HFFc6 (cell line): ENCODE measurements around the gene GRIA2. TPM values are rescaled to one million over a fixed set of nuclear protein-coding genes. Genes with fewer than 3 reads are reported as not detected.

Experiments used
- DNase-seq: peaks from one replicate; pipeline ENCODE4 v3.0.0-alpha.2; 2018
- H3K27ac Mint-ChIP-seq: 2 replicates; pipeline ENCODE4 v1.8.0; 2020; ENCODE audit warnings: mild to moderate bottlenecking, mixed read lengths
- H3K27me3 Mint-ChIP-seq: 2 replicates; pipeline ENCODE4 v1.8.0; 2021; ENCODE audit warnings: mild to moderate bottlenecking, moderate library complexity, mixed read lengths; ENCODE audit not compliant: insufficient read depth
- H3K36me3 Mint-ChIP-seq: 2 replicates; pipeline ENCODE4 v1.8.0; 2021; ENCODE audit warnings: low read depth, mixed read lengths
- H3K4me1 Mint-ChIP-seq: 2 replicates; pipeline ENCODE4 v1.8.0; 2020; ENCODE audit warnings: low read depth, mixed read lengths
- H3K4me3 Mint-ChIP-seq: 2 replicates; pipeline ENCODE4 v1.8.0; 2020; ENCODE audit warnings: mild to moderate bottlenecking, moderate library complexity, mixed read lengths
- H3K9me3 Mint-ChIP-seq: 2 replicates; pipeline ENCODE4 v1.8.0; 2020; ENCODE audit warnings: mild to moderate bottlenecking, mixed read lengths
- total RNA-seq, 6 experiments: library from RNA; stranded (reverse); fragmentation: NEBNext Ultra II Directional; extraction: Animal tissue kit (Norgen Biotek cat#: 25700); gene quantifications; 2 replicates in 1 of 6; 3 replicates in 5 of 6; pipeline ENCODE4 v1.2.3, GENCODE V29; 2021
- TF ChIP-seq, protein P1 (sequence below): fragments of 200-600 bp; sonication (generic); IDR thresholded peaks from 2 replicates; pipeline ENCODE4 v1.5.0; 2021; ENCODE audit warnings: antibody characterized with exemption, mild to moderate bottlenecking

Gene GRIA2
- total RNA-seq, 6 experiments from 2014 or later = not detected

DNA sequence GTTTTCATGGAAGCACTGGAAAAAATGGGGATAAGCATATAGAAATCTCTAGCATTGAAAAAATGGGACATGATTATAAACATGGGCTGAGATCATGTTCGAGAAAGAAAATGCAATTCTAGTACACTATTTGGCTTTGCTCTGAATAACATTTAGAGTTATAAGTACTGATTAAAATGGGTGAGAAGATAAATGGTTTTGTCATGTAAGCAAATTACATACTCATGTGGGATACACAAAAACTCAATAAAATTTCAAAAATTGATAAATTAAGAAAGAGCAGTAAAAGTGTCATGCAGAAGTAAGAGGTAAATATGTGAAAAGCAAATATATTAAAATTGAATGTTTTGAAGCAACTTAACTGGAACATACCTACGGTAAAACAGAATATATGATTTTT is 99.6 kb downstream of the GRIA2 start:
- no peak overlapping the region for H3K27ac Mint-ChIP-seq
- DNase-seq = no peak
- no peaks in the 10 kb centered on the region for H3K27me3 Mint-ChIP-seq
- no peaks in the 10 kb centered on the region for H3K36me3 Mint-ChIP-seq
- TF ChIP-seq, protein P1, sequence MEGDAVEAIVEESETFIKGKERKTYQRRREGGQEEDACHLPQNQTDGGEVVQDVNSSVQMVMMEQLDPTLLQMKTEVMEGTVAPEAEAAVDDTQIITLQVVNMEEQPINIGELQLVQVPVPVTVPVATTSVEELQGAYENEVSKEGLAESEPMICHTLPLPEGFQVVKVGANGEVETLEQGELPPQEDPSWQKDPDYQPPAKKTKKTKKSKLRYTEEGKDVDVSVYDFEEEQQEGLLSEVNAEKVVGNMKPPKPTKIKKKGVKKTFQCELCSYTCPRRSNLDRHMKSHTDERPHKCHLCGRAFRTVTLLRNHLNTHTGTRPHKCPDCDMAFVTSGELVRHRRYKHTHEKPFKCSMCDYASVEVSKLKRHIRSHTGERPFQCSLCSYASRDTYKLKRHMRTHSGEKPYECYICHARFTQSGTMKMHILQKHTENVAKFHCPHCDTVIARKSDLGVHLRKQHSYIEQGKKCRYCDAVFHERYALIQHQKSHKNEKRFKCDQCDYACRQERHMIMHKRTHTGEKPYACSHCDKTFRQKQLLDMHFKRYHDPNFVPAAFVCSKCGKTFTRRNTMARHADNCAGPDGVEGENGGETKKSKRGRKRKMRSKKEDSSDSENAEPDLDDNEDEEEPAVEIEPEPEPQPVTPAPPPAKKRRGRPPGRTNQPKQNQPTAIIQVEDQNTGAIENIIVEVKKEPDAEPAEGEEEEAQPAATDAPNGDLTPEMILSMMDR = no peak
- H3K4me1 Mint-ChIP-seq = no peaks in the 10 kb centered on the region
- no peaks in the 10 kb centered on the region; the same call in 1 of the 2 replicates for H3K9me3 Mint-ChIP-seq
- no peak overlapping the region for H3K4me3 Mint-ChIP-seq

DNA sequence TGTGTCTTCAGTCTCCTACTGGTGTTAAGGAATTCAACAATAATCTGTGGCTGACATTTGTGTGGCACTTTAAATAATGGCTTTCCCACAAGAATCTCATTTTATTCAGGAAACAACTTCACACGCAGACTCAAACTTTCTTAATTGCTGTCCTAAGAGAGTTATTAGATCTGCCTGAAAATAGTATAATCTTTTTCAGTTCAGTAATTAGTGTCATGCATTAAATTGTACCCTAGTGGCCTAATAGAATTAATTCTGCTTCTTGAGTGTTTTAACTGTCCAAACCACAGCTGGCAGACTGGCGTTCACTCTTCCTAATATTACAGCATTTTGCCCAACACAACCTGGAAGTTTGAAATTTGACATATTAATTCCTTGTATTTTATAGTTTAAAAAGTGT is 107.1 kb downstream of the GRIA2 start:
- Mint-ChIP-seq H3K27me3 (no peaks in the 10 kb centered on the region), H3K9me3 (no peaks in the 10 kb centered on the region; the same call in 1 of the 2 replicates), H3K4me1 (no peaks in the 10 kb centered on the region), H3K27ac (no peak overlapping the region), H3K36me3 (no peaks in the 10 kb centered on the region), H3K4me3 (no peak overlapping the region)
- no peak for DNase-seq
- TF ChIP-seq, protein P1 = no peak

DNA sequence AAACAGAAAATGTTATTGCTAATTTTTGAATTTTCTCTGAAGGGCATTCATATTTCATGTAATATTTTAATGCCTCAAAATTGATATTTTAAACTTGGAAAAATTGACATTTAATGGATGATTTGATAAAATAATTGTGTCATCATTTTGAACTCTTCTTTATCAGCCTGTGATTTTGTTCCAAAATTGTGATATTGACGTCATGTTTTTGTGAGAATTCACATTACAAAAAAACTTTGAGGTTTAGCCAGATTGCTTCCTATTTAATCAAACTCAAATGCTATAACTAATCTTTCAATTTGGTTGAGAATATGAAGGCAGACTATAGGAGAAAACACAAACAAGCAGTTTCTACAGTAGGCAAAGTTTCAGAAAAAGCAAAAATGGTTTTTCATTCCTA is 137.4 kb downstream of the GRIA2 start:
- Mint-ChIP-seq H3K9me3 (peaks cover 12% of the 10 kb centered on the region), H3K27me3 (no peaks in the 10 kb centered on the region; the same call in 1 of the 2 replicates), H3K4me3 (no peak overlapping the region), H3K36me3 (no peaks in the 10 kb centered on the region), H3K27ac (no peak overlapping the region), H3K4me1 (no peaks in the 10 kb centered on the region)
- DNase-seq = no peak
- TF ChIP-seq, protein P1 = no peak

DNA sequence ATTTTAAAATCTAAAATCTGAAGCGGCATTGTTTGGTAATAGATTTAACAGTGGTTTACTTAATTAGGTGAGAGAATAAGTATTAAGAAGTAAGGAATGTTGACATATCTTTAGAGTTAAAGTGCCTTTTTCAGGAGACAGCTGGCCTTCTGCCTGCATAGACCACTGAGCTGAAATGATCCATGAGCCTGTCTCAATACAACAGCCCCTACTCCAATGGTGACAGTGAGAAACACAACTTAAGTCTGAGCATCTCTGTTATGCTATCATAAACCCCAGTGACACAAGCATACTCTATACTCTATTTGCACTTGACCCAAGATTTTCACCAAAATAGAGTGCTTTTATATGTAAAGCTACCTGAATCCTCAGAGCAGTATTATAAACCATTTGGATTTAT is 137.9 kb downstream of the GRIA2 start:
- TF ChIP-seq, protein P1 = no peak
- no peaks in the 10 kb centered on the region for H3K36me3 Mint-ChIP-seq
- no peak overlapping the region for H3K27ac Mint-ChIP-seq
- DNase-seq = no peak
- peaks cover 12% of the 10 kb centered on the region for H3K9me3 Mint-ChIP-seq
- H3K4me1 Mint-ChIP-seq = no peaks in the 10 kb centered on the region
- no peaks in the 10 kb centered on the region; the same call in 1 of the 2 replicates for H3K27me3 Mint-ChIP-seq
- H3K4me3 Mint-ChIP-seq = no peak overlapping the region

DNA sequence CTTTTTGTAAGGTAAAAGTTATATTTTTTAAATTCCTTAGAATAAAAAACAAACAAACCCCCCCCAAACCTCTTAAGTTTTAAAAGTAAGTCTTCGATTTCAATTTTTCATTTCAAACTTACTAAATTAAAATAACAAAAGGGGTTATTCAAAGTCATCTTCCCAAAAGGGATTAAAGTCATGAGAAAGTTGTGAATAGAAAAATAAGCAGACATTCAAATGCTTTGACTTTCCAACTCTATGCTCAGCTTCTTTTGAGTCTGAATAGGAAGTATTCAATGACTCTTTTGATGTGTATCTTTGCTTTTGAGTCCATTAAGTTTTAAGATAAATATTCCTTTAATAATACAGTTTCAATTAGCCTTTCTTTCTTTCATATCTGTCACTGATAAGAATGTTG is 138.3 kb downstream of the GRIA2 start:
- no peak for DNase-seq
- Mint-ChIP-seq H3K4me3 (no peak overlapping the region), H3K9me3 (peaks cover 12% of the 10 kb centered on the region), H3K36me3 (no peaks in the 10 kb centered on the region), H3K4me1 (no peaks in the 10 kb centered on the region), H3K27me3 (no peaks in the 10 kb centered on the region; the same call in 1 of the 2 replicates), H3K27ac (no peak overlapping the region)
- TF ChIP-seq, protein P1 = no peak

DNA sequence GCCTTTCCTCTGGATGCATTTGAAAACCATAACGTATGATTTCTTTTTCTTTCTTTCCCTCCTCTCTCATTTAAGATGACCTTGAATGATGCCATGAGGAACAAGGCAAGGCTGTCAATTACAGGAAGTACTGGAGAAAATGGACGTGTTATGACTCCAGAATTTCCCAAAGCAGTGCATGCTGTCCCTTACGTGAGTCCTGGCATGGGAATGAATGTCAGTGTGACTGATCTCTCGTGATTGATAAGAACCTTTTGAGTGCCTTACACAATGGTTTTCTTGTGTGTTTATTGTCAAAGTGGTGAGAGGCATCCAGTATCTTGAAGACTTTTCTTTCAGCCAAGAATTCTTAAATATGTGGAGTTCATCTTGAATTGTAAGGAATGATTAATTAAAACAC is 142.8 kb downstream of the GRIA2 start:
- no peak overlapping the region for H3K4me3 Mint-ChIP-seq
- TF ChIP-seq, protein P1 = no peak
- no peaks in the 10 kb centered on the region for H3K36me3 Mint-ChIP-seq
- DNase-seq = no peak
- H3K4me1 Mint-ChIP-seq = no peaks in the 10 kb centered on the region
- H3K27me3 Mint-ChIP-seq = no peaks in the 10 kb centered on the region; the same call in 1 of the 2 replicates
- peaks cover 12% of the 10 kb centered on the region for H3K9me3 Mint-ChIP-seq
- no peak overlapping the region for H3K27ac Mint-ChIP-seq
